ENCODE results near the gene MIA.
A peak's percentile ranks its signal among the peaks of the same experiment; 100 is the strongest.
"Not testable (repeated sequence)": the region's sequence is repeated elsewhere in the genome, so short reads cannot be mapped to it uniquely, and the experiment has no call there.

The MIA gene

GRCh38 chr19:40781140-40781539 lies 5.8 kb downstream of the MIA start:
- DNase-seq = no peak

DNA sequence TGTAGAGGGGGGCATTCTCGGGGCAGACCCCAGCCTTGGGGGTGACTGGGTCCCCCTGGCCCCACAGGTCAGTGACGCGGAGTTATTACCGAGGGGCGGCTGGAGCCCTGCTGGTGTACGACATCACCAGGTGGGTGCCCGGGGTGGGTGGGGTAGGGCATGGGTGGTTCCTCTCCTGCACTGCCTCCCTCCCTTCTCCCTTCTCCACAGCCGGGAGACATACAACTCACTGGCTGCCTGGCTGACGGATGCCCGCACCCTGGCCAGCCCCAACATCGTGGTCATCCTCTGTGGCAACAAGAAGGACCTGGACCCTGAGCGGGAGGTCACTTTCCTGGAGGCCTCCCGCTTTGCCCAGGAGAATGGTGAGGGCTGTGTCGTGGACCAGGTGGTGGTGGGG lies 8.4 kb downstream of the MIA start:
- DNase-seq = no peak

DNA sequence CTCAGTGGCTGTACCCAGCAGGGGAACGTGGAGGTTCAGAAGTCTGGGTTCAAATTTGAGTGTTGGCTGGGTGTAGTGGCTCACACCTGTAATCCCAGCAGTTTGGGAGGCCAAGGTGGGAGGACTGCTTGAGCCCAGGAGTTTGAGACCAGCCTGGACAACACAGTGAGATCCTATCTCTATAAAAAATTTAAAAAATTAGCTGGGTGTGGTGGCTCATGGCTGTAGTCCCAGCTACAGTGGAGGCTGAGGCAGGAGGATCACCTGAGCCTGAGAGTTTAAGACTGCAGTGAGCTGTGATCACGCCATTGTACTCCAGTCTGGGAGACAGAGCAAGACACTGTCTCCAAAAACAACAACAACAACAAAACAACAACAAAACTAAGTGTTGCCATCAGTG lies 8.8 kb downstream of the MIA start:
- not testable (repeated sequence) for DNase-seq

DNA sequence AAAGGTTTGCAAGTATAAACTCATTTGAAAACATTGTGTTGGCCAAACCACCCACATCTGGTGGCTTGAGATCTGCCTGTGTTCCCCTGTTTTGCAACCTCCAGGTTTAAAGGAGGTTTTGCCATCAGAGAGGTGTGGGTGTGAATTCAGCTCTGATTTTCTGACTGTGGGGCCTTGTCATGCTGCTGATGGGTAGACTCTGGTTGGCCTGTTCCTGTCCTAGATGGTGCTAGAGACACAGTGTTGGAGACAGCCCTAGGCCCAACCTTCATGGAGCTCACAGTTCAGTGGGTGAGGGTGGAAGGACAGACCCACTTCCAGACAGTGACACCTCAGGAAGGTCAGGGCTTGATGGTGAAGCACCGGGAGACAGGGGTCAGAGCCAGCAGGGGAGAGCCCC lies 10.2 kb downstream of the MIA start:
- no peak for DNase-seq

- no peak for DNase-seq
These were observed 11.0 kb downstream of the MIA start for GRCh38 chr19:40786060-40787037.

DNA sequence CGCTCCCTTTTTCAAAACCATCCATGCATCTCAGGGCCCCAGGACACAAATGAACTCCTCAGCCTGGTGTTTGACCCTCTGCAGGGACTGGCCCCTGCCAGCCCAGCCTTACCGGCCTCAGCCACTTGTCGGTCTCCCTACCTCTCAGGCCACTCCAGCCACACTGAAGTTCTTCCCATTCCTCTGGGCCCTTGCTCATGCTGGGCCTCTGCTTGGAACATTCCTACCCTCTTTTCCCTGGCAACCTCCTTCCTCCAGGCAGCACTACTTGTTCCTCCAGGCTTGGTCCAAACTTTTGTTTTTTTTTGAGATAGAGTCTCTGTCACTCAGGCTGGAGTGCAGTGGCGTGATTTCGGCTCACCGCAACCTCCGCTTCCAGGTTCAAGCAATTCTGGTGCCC lies 16.0 kb downstream of the MIA start:
- DNase-seq = no peak

DNA sequence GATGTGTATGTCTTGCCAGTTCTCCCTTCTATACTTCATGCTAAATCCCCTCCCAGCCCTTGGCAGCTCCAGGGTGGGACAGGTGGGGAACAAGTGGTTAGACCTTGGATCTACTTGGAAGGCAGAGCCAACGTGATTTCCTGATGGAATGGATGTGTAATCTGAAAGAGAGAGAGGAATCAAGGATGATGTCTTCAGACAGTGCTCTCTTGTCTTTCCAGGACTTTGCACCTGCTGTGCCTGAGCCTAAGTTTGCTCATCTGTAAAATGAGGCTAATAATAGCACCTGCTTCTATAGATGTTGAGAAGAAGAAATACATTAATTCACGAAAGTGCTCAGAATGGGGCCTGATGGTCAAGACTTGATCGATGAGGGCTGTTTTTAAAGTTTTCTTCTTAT lies 16.7 kb downstream of the MIA start:
- no peak for DNase-seq

- no peak for DNase-seq
These were observed 22.0 kb downstream of the MIA start for GRCh38 chr19:40797166-40797962.

GRCh38 chr19:40797963-40798682 lies 22.8 kb downstream of the MIA start:
- peak; percentile 72 for DNase-seq

DNA sequence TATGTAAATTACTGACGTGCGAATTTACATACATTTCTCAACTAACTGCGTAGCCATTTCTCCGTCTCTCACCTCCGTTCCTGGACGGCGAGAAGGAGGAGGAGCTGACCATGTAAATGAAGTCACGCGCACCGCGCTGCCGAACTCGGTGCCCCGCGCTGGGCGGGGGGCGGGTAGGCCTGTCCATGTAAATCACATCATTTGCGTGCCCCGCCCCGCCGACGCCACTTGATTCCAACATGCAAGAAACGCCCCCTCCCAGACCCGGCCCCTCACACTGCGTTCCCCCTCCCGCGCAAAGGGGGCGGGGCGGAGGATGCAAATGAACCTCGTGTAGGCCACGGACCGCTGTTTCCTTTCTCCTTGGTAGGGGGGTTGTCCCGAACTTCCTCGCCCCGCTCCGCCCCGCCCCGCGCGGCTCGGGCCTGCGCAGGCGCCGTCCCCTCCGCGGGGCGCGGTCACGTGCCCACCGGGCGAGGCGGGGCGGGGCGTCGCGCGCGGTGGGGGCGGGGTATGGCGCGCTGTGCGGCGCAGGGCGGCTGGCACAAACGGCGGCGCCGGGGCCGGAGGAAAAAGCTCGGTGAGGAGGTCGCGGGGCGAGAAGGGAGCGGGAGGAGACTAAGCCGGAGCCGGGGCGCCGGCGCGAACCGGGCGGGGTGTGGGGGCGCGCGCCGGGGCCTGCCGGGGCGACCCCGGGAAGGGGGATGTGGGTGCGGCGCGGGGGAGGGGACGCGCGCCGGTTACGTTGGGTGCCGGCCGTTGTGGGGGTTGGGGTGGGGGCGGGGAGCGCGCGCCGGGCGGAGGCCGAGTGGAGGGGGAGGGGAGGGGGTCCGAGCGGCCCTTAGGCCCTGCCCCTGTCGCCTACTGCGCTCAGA lies 23.6 kb downstream of the MIA start, which contains the start of gene EGLN2:
EGLN2 (plus strand) TSS at position 509 of the 875 bp plus-strand sequence. CDS start 1,382 bp downstream, outside the sequence.
- DNase-seq = peak; percentile 100

- no peak for DNase-seq
These were observed 24.4 kb downstream of the MIA start for GRCh38 chr19:40799558-40800338.

- DNase-seq = no peak
These were observed 25.1 kb downstream of the MIA start for GRCh38 chr19:40800339-40800996.

DNA sequence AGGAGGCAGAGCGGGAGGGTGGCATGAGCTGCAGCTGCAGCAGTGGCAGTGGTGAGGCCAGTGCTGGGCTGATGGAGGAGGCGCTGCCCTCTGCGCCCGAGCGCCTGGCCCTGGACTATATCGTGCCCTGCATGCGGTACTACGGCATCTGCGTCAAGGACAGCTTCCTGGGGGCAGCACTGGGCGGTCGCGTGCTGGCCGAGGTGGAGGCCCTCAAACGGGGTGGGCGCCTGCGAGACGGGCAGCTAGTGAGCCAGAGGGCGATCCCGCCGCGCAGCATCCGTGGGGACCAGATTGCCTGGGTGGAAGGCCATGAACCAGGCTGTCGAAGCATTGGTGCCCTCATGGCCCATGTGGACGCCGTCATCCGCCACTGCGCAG lies 25.7 kb downstream of the MIA start:
- no peak for DNase-seq

DNA sequence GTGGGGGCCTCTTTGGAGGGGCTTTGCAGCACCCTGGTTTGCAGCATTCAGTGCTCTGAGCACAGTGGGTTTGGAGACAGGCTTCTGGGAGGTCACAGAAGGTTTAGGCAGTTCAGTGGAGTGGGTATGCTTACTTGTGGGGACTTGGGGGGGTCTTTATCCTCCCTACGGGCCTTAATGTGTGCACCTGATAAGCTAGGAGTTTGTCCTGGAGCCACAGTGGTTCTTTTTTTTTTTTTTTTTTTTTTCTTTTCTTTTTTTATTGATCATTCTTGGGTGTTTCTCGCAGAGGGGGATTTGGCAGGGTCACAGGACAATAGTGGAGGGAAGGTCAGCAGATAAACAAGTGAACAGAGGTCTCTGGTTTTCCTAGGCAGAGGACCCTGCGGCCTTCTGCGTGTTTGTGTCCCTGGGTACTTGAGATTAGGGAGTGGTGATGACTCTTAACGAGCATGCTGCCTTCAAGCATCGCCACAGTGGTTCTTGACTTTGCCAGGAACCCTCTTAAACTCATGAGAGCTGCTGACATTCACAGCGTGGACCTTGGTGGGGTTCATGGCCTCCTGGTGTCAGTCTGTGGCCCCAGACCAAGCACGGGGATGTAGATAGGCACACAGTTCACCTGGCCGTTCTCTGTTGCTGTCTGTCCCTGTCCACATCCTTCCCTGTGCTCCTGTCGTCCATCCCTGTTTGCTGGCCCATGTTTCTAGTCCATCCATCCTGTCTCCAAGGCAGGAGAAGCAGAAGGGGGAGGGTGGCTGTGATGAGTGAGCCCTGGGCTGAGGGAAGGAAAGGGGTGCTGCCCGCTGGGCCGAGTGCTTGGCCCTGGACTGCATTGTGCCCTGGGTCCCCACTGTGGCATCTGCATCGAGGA lies 26.3 kb downstream of the MIA start:
- DNase-seq = no peak

DNA sequence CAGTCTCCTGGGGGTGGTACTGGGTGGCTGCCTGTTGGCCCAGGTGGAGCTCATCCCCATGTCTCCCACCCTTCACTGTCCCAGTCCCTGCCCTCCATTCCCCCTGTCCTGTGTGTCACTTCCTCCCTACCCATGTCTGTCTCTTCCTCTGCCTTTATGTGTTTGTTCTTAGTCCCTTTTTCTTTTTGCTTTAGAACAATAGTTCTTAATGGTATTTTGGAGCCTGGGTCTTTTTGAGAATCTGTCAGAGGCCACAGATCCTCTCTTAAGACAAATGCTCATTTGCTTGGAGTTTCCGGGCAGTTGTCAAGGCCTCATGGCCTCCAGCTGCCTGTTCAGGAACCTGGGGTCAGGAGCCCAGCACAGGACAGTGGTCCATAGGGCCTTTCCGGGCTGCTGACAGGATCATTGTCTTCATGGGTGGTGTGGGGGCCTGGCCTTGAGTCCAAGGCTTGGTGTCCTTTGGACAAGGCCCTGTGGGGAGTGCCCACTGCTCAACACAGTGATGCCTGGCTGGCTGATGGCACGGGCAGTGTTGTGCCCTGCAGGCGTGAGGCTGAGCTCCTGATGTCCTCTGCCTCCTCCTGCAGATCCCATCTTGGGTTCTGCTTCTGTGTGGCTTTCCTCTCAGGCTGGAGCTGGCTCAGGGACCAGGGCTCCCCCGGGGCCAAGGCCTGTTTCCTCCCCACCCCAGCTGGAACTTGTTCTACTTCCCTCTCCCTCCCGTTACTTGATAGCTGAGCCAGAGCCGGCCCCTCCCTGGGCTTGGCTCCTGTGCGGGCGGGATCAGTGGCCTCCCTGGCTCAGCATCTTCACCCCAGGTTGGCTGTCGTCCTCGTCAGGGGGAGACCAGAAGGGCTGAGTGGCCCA lies 27.2 kb downstream of the MIA start:
- DNase-seq = no peak

DNA sequence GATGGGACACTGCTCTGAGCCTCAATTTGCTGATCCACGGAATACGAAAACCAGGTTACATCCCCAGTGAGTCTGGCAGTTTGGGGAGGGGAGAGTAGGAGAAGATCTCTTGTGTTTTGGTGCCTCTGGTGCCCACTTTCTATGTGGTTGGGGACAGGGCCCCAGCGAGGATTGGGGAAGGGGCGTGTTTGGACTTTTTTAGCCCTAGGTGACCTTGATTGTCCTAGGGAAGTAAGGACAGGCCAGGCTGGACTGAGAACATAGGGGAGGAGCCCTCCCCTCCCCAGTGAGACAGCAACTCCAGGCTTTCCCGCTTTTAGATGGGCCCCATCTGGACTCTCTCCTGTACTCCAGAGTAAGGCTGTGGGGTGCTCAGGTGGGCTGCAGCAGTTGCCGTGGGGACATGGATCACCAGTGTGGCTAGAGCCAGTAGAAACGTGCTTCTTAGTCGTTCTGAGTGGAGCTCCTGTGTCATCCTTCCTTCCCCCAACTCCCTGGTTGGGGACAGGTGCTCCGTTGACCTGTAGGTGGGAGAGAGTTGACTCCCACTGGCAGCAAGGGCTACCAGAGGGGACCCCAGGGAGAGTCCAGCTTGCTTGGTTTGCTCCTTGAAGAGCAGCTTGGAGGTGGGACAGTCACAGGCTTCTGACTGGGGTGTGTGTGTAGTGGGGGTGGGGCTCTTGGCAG lies 28.0 kb downstream of the MIA start:
- DNase-seq = no peak

DNA sequence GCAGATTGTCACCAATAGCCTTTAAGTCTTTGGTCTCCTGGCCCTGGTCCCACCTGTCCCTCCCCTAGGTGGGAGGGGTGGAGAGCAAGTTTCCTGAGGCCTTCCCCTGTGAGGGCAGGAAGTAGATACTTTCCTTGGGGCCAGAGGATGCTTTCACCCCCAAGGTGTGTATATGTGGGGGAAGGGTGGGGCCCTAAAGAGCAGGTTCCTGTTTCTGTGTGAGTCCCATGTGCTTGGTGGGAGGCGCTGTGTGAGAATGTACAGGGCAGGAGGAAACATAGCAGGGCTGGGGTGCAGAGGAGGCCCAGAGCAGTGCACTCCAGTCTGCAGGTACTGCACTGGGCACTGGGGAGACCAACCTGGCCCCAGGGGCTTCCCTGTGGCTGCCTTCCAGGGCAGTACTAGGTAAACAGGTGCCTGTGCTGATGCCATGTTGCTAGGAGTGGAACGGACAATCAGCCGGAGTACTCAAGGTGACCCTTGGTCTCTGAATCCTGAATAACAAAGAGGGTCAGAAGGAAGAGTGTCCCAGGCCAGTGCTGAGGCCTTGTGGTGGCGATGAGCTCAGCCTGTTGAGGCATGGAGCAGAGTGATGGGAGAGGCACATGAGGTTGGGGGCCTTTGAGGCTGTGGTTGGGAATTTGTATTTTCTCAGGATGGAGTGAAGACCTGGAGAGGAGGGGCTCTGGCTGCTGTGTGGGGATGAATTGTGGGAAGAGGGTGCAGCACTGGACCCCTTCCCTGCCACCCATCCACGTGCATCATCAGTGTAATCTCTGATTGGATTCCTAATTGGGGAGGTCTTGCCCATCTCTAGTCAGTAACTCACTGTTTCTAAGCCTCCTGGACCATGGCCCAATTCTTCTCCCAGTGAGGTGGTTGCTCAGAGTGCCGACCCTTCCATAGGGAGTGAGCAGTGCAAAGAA lies 28.8 kb downstream of the MIA start:
- no peak for DNase-seq
